ENCODE measurements around the gene CFTR. TPM values are rescaled to one million over a fixed set of nuclear protein-coding genes. Genes with fewer than 3 reads are reported as not detected.
A peak's percentile ranks its signal among the peaks of the same experiment; 100 is the strongest.

CFTR gene
- total RNA-seq, 1 donor from 2014 or later, result 0.06 TPM

DNA sequence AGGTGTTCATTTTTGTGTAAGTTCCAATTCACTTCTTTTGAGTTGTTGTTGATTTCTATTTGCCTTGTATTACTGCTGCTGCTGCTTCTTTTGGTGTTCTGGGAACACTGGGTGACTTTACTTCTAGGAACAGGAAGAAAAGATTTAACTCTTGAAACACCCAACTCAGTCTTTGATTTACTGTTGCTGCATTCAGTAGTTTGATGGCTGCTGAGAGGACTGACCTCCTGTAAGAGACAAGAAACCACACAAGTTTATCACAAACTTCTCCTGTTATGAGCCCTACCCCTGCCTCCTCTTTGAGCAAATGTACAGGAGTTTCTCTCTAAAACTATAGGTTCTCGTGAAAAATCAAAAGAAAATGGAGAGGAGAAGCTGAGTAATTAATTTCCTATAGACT, 231.7 kb downstream of the CFTR start:
- TF ChIP-seq EZH2 (IDR thresholded peaks at IDR 0.05), result no peak
- TF ChIP-seq EZH2phosphoT487 (IDR thresholded peaks at IDR 0.05), result no peak
- TF ChIP-seq CTCF (IDR thresholded peaks at IDR 0.05), result no peak
- no peaks in the 10 kb centered on the region for H3K27me3 Mint-ChIP-seq (ENCODE audit: insufficient read depth, low read depth)
- H3K27ac ChIP-seq, result no peak overlapping the region
- no peaks in the 10 kb centered on the region for H3K9me3 ChIP-seq (ENCODE audit: low read depth)
- H3K4me3 ChIP-seq, result no peak overlapping the region
- H3K4me2 ChIP-seq, result no peak overlapping the region
- H3K27ac Mint-ChIP-seq, result no peak overlapping the region
- DNase-seq (ENCODE audit: low spot score), result no peak
- no peaks in the 10 kb centered on the region for H3K4me1 ChIP-seq
- no peaks in the 10 kb centered on the region for H3K4me1 Mint-ChIP-seq
- H2AFZ ChIP-seq (replicated peaks), result no peak overlapping the region
- no peaks in the 10 kb centered on the region for H3F3A ChIP-seq (ENCODE audit: low read depth)
- H3K4me3 Mint-ChIP-seq, result no peak overlapping the region
- H3K27me3 ChIP-seq, result no peaks in the 10 kb centered on the region
- no peak overlapping the region for H3K9ac ChIP-seq
- H3K36me3 ChIP-seq, result peaks cover 12% of the 10 kb centered on the region
- H3K79me2 ChIP-seq (ENCODE audit: low read depth), result no peaks in the 10 kb centered on the region
- H4K20me1 ChIP-seq (ENCODE audit: low read depth), result no peaks in the 10 kb centered on the region
- no peaks in the 10 kb centered on the region for H3K9me3 Mint-ChIP-seq
- no peaks in the 10 kb centered on the region for H3K36me3 Mint-ChIP-seq

DNA sequence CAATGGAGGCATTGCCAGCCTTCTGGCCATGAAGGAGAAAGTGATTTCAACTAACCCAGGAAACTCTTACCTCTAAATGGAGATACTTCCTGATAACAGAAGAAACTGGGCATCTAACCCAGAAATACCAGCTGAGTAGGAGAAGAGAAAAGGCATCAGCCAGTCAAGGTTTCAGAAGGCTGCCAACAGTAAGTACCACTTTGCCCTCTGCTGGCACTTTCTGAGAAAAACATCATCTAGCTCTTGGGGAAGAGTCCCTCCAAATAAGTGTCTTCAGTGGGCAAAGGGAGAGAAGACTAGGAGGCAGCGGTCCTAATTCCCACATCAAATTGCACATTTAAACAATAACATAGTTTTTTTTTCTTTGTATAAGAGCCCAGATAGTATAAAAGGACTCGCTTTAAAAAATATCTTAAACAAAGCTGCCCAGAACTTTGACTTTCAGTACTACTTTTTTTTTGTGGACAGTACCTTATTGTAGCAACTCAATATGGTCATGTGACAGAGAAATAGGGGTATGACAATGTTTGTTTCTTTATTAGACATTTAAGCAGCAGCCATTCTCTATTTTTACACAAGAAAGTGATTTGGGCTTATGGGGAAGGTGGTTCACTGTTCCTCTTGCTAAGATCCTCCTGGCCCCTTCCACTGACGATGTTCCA, 236.1 kb downstream of the CFTR start:
- no peak overlapping the region for H3K27ac ChIP-seq
- H3K9ac ChIP-seq, result no peak overlapping the region
- H3K9me3 ChIP-seq (ENCODE audit: low read depth), result no peaks in the 10 kb centered on the region
- H3K36me3 ChIP-seq, result peaks cover 6% of the 10 kb centered on the region
- Mint-ChIP-seq H3K9me3 (no peaks in the 10 kb centered on the region), H3K4me1 (peaks cover 1% of the 10 kb centered on the region), H3K36me3 (peaks cover 2% of the 10 kb centered on the region), H3K27me3 (ENCODE audit: insufficient read depth, low read depth) (no peaks in the 10 kb centered on the region), H3K4me3 (no peak overlapping the region), H3K27ac (no peak overlapping the region)
- H3K27me3 ChIP-seq, result no peaks in the 10 kb centered on the region
- TF ChIP-seq EZH2 (IDR thresholded peaks at IDR 0.05) (no peak), EZH2phosphoT487 (IDR thresholded peaks at IDR 0.05) (no peak), CTCF (IDR thresholded peaks at IDR 0.05) (peak; percentile 68)
- DNase-seq (ENCODE audit: low spot score), result peak; percentile 64
- H2AFZ ChIP-seq (replicated peaks), result no peak overlapping the region
- no peaks in the 10 kb centered on the region for H3K4me1 ChIP-seq
- no peaks in the 10 kb centered on the region for H3F3A ChIP-seq (ENCODE audit: low read depth)
- no peak overlapping the region for H3K4me3 ChIP-seq
- no peaks in the 10 kb centered on the region for H4K20me1 ChIP-seq (ENCODE audit: low read depth)
- H3K4me2 ChIP-seq, result no peak overlapping the region
- H3K79me2 ChIP-seq (ENCODE audit: low read depth), result no peaks in the 10 kb centered on the region

DNA sequence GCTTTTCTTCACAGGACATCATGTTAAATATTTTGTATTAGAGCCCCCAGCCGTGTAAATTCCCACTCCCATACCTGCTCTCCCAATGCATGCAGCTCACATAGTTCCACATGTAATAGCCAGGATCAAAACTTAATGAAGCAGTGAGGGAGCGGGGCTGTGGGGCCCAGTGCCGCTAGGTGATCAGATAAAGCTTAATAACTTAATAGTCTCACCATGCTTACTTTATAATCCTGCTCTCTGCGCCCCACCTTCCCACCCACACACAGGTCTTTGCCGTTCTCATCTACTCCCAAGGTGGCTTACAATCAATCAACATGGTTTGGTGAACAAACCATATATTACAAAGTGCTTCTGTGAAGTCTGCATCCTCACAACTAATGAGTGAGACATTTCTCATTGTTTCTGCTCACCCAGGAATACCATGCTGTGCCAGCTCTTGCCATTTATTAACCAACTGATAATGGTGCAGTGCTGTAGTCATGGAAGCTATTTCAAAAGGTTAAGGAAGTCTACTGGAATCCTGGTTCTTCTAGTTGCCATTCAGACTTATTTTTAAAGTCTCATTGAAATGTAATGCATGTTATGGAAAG, 237.0 kb downstream of the CFTR start:
- peaks cover 6% of the 10 kb centered on the region for H3K4me1 ChIP-seq
- Mint-ChIP-seq H3K4me1 (peaks cover 7% of the 10 kb centered on the region), H3K36me3 (peaks cover 2% of the 10 kb centered on the region), H3K27ac (no peak overlapping the region), H3K27me3 (ENCODE audit: insufficient read depth, low read depth) (no peaks in the 10 kb centered on the region), H3K4me3 (no peak overlapping the region), H3K9me3 (no peaks in the 10 kb centered on the region)
- TF ChIP-seq EZH2phosphoT487 (IDR thresholded peaks at IDR 0.05) (no peak), CTCF (IDR thresholded peaks at IDR 0.05) (no peak), EZH2 (IDR thresholded peaks at IDR 0.05) (no peak)
- no peaks in the 10 kb centered on the region for H3F3A ChIP-seq (ENCODE audit: low read depth)
- H3K36me3 ChIP-seq, result peaks cover 5% of the 10 kb centered on the region
- no peaks in the 10 kb centered on the region for H3K9me3 ChIP-seq (ENCODE audit: low read depth)
- no peak overlapping the region for H3K9ac ChIP-seq
- no peaks in the 10 kb centered on the region for H4K20me1 ChIP-seq (ENCODE audit: low read depth)
- H3K4me2 ChIP-seq, result no peak overlapping the region
- H3K4me3 ChIP-seq, result no peak overlapping the region
- H3K79me2 ChIP-seq (ENCODE audit: low read depth), result no peaks in the 10 kb centered on the region
- no peak overlapping the region for H2AFZ ChIP-seq (replicated peaks)
- no peaks in the 10 kb centered on the region for H3K27me3 ChIP-seq
- H3K27ac ChIP-seq, result no peak overlapping the region
- DNase-seq (ENCODE audit: low spot score), result no peak

All from neural progenitor cell (in vitro differentiated cells).